ENCODE measurements around the gene PLEKHG5. TPM values are rescaled to one million over a fixed set of nuclear protein-coding genes. Genes with fewer than 3 reads are reported as not detected.
A peak's percentile ranks its signal among the peaks of the same experiment; 100 is the strongest.

Gene PLEKHG5
- total RNA-seq, 1 donor from 2014 or later: 23.3 TPM

DNA sequence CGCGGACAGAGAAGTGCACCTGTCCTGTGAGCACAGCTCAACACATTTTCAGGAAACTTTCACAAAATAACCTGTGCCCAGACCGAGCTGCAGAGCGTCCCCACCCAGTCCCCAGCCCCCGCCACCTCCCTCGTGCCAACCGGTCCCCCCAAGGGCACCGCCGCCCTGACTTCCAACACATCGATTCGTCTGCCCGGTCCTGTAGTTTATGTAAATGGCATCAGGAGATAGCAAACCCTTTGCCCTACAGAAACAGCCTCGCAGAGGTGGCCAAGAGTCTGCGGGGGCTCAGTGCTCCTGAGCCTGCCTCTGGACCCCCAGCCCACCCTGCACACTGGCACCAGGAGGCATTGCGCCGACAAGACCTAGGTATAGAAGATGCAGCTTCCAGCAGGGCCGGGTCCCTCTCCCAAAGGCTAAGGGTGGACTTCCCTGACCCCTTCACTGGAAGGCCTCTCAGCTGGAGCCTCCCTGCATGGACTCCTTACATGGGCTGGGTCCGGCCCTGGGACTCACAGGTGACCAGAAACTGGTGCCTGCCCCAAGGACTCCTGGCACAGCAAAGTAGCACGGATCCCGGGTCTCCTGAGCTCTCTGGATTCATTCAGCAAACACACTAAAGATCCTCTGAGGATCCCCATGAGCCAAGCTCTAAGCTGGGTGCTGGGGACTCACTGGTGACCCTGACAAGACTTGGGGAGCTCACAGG lies 6.6 kb upstream of the PLEKHG5 start:
- no peak for TF ChIP-seq CTCF (conservative IDR thresholded peaks at IDR 0.05; ENCODE audit: low read depth, low read length)
- DNase-seq (ENCODE audit: low read depth): no peak
- peak overlapping the region; percentile 73 for H3K4me3 ChIP-seq (ENCODE audit: low read depth, low read length)

DNA sequence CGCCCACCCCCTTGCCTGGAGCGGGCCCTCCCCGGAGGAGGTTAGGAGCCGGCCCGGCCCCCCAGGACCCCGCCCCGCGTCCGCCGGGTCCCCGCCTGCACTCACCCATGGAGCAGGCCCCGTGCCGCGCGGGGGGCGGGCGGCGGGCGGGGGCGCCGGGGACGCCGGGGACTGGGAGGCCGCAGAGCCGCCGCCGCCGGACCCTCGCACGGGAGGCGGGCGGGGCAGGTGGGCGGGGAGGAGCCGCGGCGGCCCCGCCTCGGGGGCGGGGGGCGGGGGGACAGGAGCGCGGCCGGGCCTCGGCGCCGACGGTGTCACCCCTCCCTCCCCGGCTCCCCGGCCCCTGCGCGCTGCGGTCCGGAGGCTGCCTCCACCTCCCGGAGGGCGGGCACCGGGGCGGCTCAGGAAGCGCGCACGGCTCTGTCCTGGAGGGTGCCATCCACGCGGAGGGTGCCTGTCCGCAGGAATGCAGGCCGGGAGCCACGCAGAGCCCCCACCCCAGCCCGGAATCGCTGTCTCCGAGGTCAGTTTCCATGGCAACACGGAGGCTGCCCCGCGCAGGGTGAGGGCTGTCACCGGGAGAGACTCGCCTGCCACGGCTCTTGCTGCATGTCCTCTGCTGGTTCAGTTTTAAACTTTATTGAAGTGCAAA lies 5.9 kb upstream of the PLEKHG5 start:
- H3K4me3 ChIP-seq (ENCODE audit: low read depth, low read length): peak overlapping the region; percentile 73
- no peak for TF ChIP-seq CTCF (conservative IDR thresholded peaks at IDR 0.05; ENCODE audit: low read depth, low read length)
- no peak for DNase-seq (ENCODE audit: low read depth)

GRCh38 chr1:6496890-6497214 lies 5.4 kb upstream of the PLEKHG5 start:
- TF ChIP-seq CTCF (conservative IDR thresholded peaks at IDR 0.05; ENCODE audit: low read depth, low read length): no peak
- H3K4me3 ChIP-seq (ENCODE audit: low read depth, low read length): peak overlapping the region; percentile 73
- DNase-seq (ENCODE audit: low read depth): no peak

- peak overlapping the region; percentile 73 for H3K4me3 ChIP-seq (ENCODE audit: low read depth, low read length)
- TF ChIP-seq CTCF (conservative IDR thresholded peaks at IDR 0.05; ENCODE audit: low read depth, low read length): no peak
Measured at GRCh38 chr1:6496365-6496721, 4.9 kb upstream of the PLEKHG5 start.

DNA sequence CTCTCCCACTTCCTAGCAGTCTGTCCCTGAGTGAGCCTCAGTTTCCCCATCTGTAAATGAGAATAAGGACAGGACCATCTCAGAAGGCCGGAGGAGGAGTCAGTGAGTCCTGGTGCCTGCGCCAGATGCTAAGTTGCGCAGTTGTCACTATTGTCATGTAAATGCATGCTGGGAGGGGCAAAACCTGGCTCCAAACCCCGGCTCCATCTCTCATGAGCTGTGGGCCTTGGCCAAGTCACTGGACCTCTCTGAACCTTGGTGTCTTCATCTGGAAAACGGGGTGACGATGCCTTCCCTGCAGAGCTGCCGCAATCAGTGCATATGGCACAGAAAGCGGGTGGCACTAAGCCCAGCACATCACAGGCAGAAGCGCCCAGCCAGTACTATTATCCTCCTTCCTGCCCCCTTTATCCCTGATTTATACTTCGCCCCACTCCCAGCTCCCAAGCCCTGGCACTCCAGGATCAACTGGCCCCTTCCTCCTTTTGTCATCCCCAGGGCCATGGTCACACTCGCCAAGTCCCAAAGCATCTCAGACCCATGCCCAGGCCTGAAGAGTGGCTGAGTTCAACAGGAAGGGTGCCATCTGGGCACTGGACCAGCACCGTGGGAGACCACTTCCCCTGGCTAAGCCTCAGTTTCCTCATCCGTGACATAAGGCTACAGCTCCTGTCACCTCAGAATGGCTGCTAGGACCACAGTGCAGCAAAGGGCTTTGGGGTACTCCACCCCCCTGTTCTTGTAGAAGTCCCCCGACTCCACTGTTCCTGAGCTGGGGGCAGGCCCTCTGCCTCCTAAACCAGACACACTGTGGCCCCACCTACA lies 4.3 kb upstream of the PLEKHG5 start:
- peak overlapping the region; percentile 73 for H3K4me3 ChIP-seq (ENCODE audit: low read depth, low read length)
- no peak for TF ChIP-seq CTCF (conservative IDR thresholded peaks at IDR 0.05; ENCODE audit: low read depth, low read length)
- no peak for DNase-seq (ENCODE audit: low read depth)

More at GRCh38 chr1:6496365-6496721, 4.9 kb upstream of the PLEKHG5 start:
- DNase-seq (ENCODE audit: low read depth): no peak

- no peak for TF ChIP-seq CTCF (conservative IDR thresholded peaks at IDR 0.05; ENCODE audit: low read depth, low read length)
- H3K4me3 ChIP-seq (ENCODE audit: low read depth, low read length): no peak overlapping the region
- DNase-seq (ENCODE audit: low read depth): no peak
Measured at GRCh38 chr1:6495041-6495441, 3.6 kb upstream of the PLEKHG5 start.

All from epithelial cell of proximal tubule (primary cell).